T-cell (primary cell): ENCODE data around the gene CFAP46. TPM values are rescaled to one million over a fixed set of nuclear protein-coding genes. Genes with fewer than 3 reads are reported as not detected.
"Not testable (repeated sequence)": the region's sequence is repeated elsewhere in the genome, so short reads cannot be mapped to it uniquely, and the experiment has no call there.

Source experiments
- ATAC-seq, 4 experiments: fragments of 200-7000 bp in 3 of 4; fragments of 150-1000 bp in 1 of 4; cut with Tn5 transposase; replicated peaks in 1 of 4; 1 replicate in 3 of 4; 2 replicates in 1 of 4; pipeline ENCODE4 v1.10.0; 2021; ENCODE audit warnings: moderate library complexity in 3 of 4, mild to moderate bottlenecking in 2 of 4, moderate number of reproducible peaks in 1 of 4
- CTCF ChIA-PET, 2 donors: fragments of 300-600 bp; sonication (Branson Sonifier 250); formaldehyde crosslinking; loops; one replicate each; lab custom pipeline; 2022; ENCODE audit warnings: antibody characterized with exemption in 2 of 2; lab: Charles Lee
- POLR2A ChIA-PET, 2 donors: fragments of 300-600 bp; sonication (Branson Sonifier 250); formaldehyde crosslinking; loops; one replicate each; lab custom pipeline; 2022; ENCODE audit warnings: antibody characterized with exemption in 2 of 2; lab: Charles Lee
- DNase-seq, 35 experiments: peaks; one replicate each; pipeline versions ENCODE4 v3.0.0 to v3.0.0-alpha.2; 2013 to 2023
- H3K27ac ChIP-seq: one replicate; pipeline ENCODE4 v1.5.1; 2013; ENCODE audit warnings: low read length
- H3K27me3 ChIP-seq, 2 experiments: replicated peaks in 1 of 2; 1 replicate in 1 of 2; 2 replicates in 1 of 2; pipeline versions ENCODE4 v1.6.1 to v1.7.0; 2013; ENCODE audit warnings: low read length in 1 of 2, mixed read lengths in 1 of 2; ENCODE audit not compliant: control insufficient read depth in 2 of 2, insufficient read depth in 2 of 2; ENCODE audit errors: extremely low read depth in 1 of 2
- H3K36me3 ChIP-seq, 2 donors: 1 replicate in 1 of 2; 2 replicates in 1 of 2; pipeline versions ENCODE4 v1.6.1 to v1.7.0; 2013; ENCODE audit warnings: low read length in 1 of 2; ENCODE audit not compliant: control insufficient read depth in 2 of 2, insufficient read depth in 1 of 2; ENCODE audit errors: extremely low read depth in 1 of 2
- H3K4me1 ChIP-seq, 2 experiments: 1 replicate in 1 of 2; 2 replicates in 1 of 2; pipeline versions ENCODE4 v1.6.1 to v1.7.0; 2013; ENCODE audit warnings: low read length in 2 of 2, mixed read lengths in 1 of 2; ENCODE audit not compliant: insufficient read depth in 2 of 2, control insufficient read depth in 1 of 2; ENCODE audit errors: extremely low read depth in 1 of 2
- H3K4me3 ChIP-seq, 2 donors: 1 replicate in 1 of 2; 2 replicates in 1 of 2; pipeline versions ENCODE4 v1.5.1 to v1.7.0; 2013; ENCODE audit warnings: mild to moderate bottlenecking in 2 of 2, low read length in 1 of 2, moderate library complexity in 1 of 2; ENCODE audit not compliant: control insufficient read depth in 1 of 2; ENCODE audit errors: extremely low read depth in 1 of 2
- H3K9me3 ChIP-seq: 2 replicates; pipeline ENCODE4 v1.7.0; 2013
- H3K27ac Mint-ChIP-seq, 2 donors: one replicate each; pipeline ENCODE4 v1.8.0; 2020 to 2021; ENCODE audit warnings: mild to moderate bottlenecking in 2 of 2, mixed read lengths in 2 of 2
- H3K27me3 Mint-ChIP-seq, 2 donors: one replicate each; pipeline ENCODE4 v1.8.0; 2021 to 2022; ENCODE audit warnings: mixed read lengths in 2 of 2
- H3K36me3 Mint-ChIP-seq: one replicate; pipeline ENCODE4 v1.8.0; 2021; ENCODE audit warnings: mixed read lengths
- H3K4me1 Mint-ChIP-seq, 3 donors: one replicate each; pipeline ENCODE4 v1.8.0; 2020 to 2022; ENCODE audit warnings: mixed read lengths in 3 of 3, mild to moderate bottlenecking in 1 of 3
- H3K4me3 Mint-ChIP-seq, 3 donors: one replicate each; pipeline ENCODE4 v1.8.0; 2020 to 2022; ENCODE audit warnings: mild to moderate bottlenecking in 3 of 3, mixed read lengths in 3 of 3, moderate library complexity in 3 of 3
- H3K9me3 Mint-ChIP-seq, 3 donors: one replicate each; pipeline ENCODE4 v1.8.0; 2020 to 2022; ENCODE audit warnings: mixed read lengths in 3 of 3
- WGBS: methylation state at CpG from one replicate; pipeline ENCODE4 v1.1.5; 2013; ENCODE audit warnings: missing lambda C conversion rate; ENCODE audit not compliant: insufficient coverage; 5-methylcytosine and 5-hydroxymethylcytosine counted together
- total RNA-seq, 35 experiments: library from RNA in 6 of 35; stranded (reverse) in 6 of 35; fragments of 120-200 nt in 1 of 35; gene quantifications; one replicate each; pipeline versions ENCODE4 v1.2.1 to v1.2.4 and lab custom pipeline; 2013 to 2026

Gene CFAP46
- total RNA-seq, 5 donors from 2014 or later (not counting 1 experiment from before 2014, with no cell fraction given) = not detected

GRCh38 chr10:132798403-132798802, 144.0 kb downstream of the CFAP46 start:
- peaks cover 0 to 2% of the 10 kb centered on the region in 2 donors for H3K27me3 Mint-ChIP-seq
- Histone ChIP-seq H3K27ac (no peak overlapping the region), H3K4me1 (no peaks in the 10 kb centered on the region), H3K9me3 (no peaks in the 10 kb centered on the region), H3K27me3 (peaks cover 0 to 18% of the 10 kb centered on the region in 2 experiments), H3K4me3 (no peak overlapping the region), H3K36me3 (no peaks in the 10 kb centered on the region)
- H3K36me3 Mint-ChIP-seq = no peaks in the 10 kb centered on the region
- DNase-seq (no peak), ATAC-seq (no peak)
- H3K4me1 Mint-ChIP-seq = no peaks in the 10 kb centered on the region
- CTCF ChIA-PET = no interaction called here
- 86% methylated on average over 14 of the region's 21 CpGs for WGBS
- H3K4me3 Mint-ChIP-seq = no peak overlapping the region
- peaks cover 0 to 2% (median 0%) of the 10 kb centered on the region in 3 donors for H3K9me3 Mint-ChIP-seq
- POLR2A ChIA-PET = no interaction called here
- no peak overlapping the region for H3K27ac Mint-ChIP-seq

- H3K4me3 Mint-ChIP-seq, H3K27ac ChIP-seq, H3K36me3 Mint-ChIP-seq, DNase-seq, ATAC-seq, POLR2A ChIA-PET, H3K4me3 ChIP-seq, CTCF ChIA-PET, H3K4me1 Mint-ChIP-seq, H3K9me3 ChIP-seq, H3K36me3 ChIP-seq, H3K4me1 ChIP-seq, H3K27ac Mint-ChIP-seq, H3K27me3 Mint-ChIP-seq, H3K9me3 Mint-ChIP-seq: not testable (repeated sequence)
- H3K27me3 ChIP-seq = peaks cover 0 to 17% of the 10 kb centered on the region in 2 experiments
- WGBS = 89% methylated on average over 20 of the region's 32 CpGs
Observed at GRCh38 chr10:132797986-132798385, 144.4 kb downstream of the CFAP46 start.

- no peak overlapping the region for H3K4me3 Mint-ChIP-seq
- H3K27ac Mint-ChIP-seq = no peak overlapping the region
- Histone ChIP-seq H3K27me3 (peaks cover 0 to 16% of the 10 kb centered on the region in 2 experiments), H3K27ac (no peak overlapping the region), H3K4me3 (no peak overlapping the region), H3K9me3 (no peaks in the 10 kb centered on the region), H3K4me1 (no peaks in the 10 kb centered on the region), H3K36me3 (no peaks in the 10 kb centered on the region)
- no peaks in the 10 kb centered on the region for H3K4me1 Mint-ChIP-seq
- ChIA-PET CTCF (no interaction called here), POLR2A (no interaction called here)
- WGBS = 83% methylated on average over 21 of the region's 21 CpGs
- peaks cover 0 to 2% of the 10 kb centered on the region in 2 donors for H3K27me3 Mint-ChIP-seq
- no peaks in the 10 kb centered on the region for H3K36me3 Mint-ChIP-seq
- ATAC-seq (no peak), DNase-seq (no peak)
- H3K9me3 Mint-ChIP-seq = no peaks in the 10 kb centered on the region
Observed at GRCh38 chr10:132796846-132797245, 145.5 kb downstream of the CFAP46 start.

GRCh38 chr10:132793871-132794849, 148.2 kb downstream of the CFAP46 start:
- Mint-ChIP-seq H3K4me1 (no peaks in the 10 kb centered on the region), H3K9me3 (no peaks in the 10 kb centered on the region), H3K36me3 (no peaks in the 10 kb centered on the region), H3K27ac (no peak overlapping the region), H3K27me3 (peaks cover 0 to 8% of the 10 kb centered on the region in 2 donors), H3K4me3 (no peak overlapping the region)
- Histone ChIP-seq H3K9me3 (no peaks in the 10 kb centered on the region), H3K27me3 (peaks cover 0 to 39% of the 10 kb centered on the region in 2 experiments), H3K4me3 (no peak overlapping the region), H3K4me1 (no peaks in the 10 kb centered on the region), H3K36me3 (no peaks in the 10 kb centered on the region), H3K27ac (no peak overlapping the region)
- 74% methylated on average over 51 of the region's 57 CpGs for WGBS
- ChIA-PET CTCF (no interaction called here), POLR2A (no interaction called here)
- ATAC-seq = no peak
- DNase-seq = no peak

DNA sequence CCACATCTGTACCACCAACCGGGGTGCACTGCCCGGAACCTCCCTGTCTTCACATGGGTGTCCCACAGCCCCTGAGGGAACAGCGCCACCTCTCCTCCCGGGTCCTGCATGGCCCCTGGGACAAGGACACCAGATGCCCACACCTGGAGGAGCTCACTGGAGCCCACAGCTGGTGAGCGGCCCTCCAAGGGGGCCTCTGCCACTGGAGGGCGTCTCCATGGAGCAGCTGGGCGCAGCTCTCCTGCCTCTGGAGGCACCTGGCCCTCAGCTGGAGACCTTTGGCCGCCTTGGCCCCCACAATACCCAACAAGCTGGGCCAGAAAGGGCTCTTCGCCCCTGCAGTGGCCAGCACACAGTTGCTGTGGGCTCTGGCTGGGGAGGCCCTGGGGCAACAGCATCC, 149.2 kb downstream of the CFAP46 start:
- Mint-ChIP-seq H3K9me3 (no peaks in the 10 kb centered on the region), H3K27ac (no peak overlapping the region), H3K36me3 (no peaks in the 10 kb centered on the region), H3K4me3 (no peak overlapping the region), H3K4me1 (no peaks in the 10 kb centered on the region), H3K27me3 (peaks cover 0 to 12% of the 10 kb centered on the region in 2 donors)
- H3K27me3 ChIP-seq = peaks cover 0 to 47% of the 10 kb centered on the region in 2 experiments
- no peak for ATAC-seq
- 93% methylated on average over 6 of the region's 9 CpGs for WGBS
- no peaks in the 10 kb centered on the region for H3K9me3 ChIP-seq
- no peak for DNase-seq
- no peak overlapping the region for H3K27ac ChIP-seq
- no peaks in the 10 kb centered on the region for H3K4me1 ChIP-seq
- H3K4me3 ChIP-seq = no peak overlapping the region
- ChIA-PET POLR2A (no interaction called here), CTCF (no interaction called here)
- no peaks in the 10 kb centered on the region for H3K36me3 ChIP-seq

DNA sequence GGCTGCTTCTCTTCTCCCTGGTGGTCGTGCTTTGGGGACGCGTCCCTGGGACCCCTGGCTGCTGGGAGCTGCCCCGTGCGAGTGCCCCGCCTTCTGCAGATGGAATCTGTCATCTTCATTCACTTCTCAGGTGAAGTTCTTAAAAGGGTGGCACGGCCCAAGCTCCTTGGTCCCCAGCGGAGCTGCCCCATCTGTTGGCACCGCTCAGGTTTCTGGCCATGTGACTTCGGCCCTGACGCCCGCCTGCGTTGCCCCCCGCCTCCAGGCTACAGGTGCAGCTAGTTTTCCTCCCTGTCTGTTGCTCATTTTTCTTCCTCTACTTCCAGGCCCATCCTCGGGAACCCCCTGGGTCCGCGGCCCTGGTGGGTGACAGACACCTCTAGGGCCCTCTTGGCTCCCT, 149.6 kb downstream of the CFAP46 start:
- Mint-ChIP-seq H3K27ac (no peak overlapping the region), H3K4me3 (no peak overlapping the region), H3K4me1 (no peaks in the 10 kb centered on the region), H3K9me3 (no peaks in the 10 kb centered on the region), H3K27me3 (peaks cover 0 to 12% of the 10 kb centered on the region in 2 donors), H3K36me3 (no peaks in the 10 kb centered on the region)
- ATAC-seq (no peak), DNase-seq (no peak)
- ChIA-PET POLR2A (no interaction called here), CTCF (no interaction called here)
- H3K4me1 ChIP-seq = no peaks in the 10 kb centered on the region
- no peaks in the 10 kb centered on the region for H3K36me3 ChIP-seq
- H3K4me3 ChIP-seq = no peak overlapping the region
- H3K9me3 ChIP-seq = no peaks in the 10 kb centered on the region
- no peak overlapping the region for H3K27ac ChIP-seq
- WGBS = 91% methylated on average over 14 of the region's 17 CpGs
- peaks cover 0 to 51% of the 10 kb centered on the region in 2 experiments for H3K27me3 ChIP-seq
